ENCODE measurements around the gene ADGRF3.

GRCh38 chr2:26394694-26395093 is 48.1 kb upstream of the ADGRF3 start:
- no peak for TF ChIP-seq CTCF (IDR thresholded peaks at IDR 0.05)
- no peak for TF ChIP-seq POLR2AphosphoS5 (IDR thresholded peaks at IDR 0.05; ENCODE audit: insufficient read depth in 1 of 2, low read depth in 1 of 2)
